T-helper 1 cell (primary cell): Measurements from ENCODE around the gene AOPEP.

Experiments
- DNase-seq, 5 donors: peaks; one replicate each; pipeline ENCODE4 v3.0.0-alpha.2; 2012 to 2020

The AOPEP gene

DNA sequence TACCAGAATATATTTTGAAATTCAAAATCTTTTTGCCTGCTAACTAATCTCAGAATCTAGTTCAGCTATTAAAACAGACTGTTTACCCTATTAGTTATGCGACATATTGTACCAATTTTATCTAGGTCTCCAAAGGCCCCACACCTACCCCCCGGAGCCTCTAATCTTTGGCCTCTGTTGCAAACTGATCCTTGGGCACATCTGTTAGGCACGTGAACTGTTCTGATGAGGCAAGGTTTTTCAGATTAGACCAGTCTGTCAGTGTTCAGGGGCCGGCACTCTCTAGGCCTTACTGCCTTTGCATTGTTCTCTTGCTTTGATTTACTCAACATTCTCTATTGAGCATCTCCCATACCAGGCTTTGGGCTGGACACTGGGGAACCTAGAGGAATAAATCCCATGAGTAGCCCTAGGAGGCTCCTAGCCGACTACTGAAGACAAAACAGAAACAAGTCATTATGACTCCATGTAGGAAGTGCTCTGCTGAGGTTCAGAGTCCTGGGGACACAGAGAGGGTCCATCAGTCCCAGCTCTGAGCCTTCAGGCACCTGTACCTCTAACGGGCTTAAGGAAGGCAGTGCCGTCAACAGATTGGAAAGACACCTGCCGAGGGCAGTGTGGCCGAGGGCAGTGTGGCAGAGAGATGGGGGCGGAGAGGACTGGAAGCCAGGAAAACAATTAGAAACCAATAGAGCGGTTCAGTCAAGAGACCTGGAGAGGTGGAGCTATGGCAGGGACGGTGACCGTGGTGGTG is 245.1 kb downstream of the AOPEP start:
- DNase-seq: no peak

DNA sequence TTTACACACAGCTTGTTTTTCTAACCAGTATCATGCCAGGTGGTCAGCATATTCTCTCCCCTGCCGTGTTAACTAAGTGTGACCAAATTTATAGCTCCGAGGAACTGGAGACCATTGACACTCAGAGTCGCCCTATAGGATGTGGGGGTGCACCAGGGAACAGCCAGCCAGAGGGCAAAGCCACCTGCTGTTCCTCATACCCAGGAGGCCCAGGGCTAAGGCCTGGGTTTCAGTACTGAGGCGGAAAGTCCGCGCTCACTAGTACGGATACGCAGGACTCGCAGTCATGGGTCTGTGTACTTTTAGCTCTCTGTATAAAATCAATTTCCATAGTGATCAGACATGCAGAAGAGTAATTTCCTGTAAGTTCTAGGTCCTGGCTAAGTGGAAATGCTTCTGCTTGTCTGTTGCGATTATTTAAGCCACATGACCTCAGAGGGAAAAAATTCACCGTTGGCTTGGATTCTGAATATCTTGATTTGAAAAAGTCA is 247.0 kb downstream of the AOPEP start:
- DNase-seq: no peak

DNA sequence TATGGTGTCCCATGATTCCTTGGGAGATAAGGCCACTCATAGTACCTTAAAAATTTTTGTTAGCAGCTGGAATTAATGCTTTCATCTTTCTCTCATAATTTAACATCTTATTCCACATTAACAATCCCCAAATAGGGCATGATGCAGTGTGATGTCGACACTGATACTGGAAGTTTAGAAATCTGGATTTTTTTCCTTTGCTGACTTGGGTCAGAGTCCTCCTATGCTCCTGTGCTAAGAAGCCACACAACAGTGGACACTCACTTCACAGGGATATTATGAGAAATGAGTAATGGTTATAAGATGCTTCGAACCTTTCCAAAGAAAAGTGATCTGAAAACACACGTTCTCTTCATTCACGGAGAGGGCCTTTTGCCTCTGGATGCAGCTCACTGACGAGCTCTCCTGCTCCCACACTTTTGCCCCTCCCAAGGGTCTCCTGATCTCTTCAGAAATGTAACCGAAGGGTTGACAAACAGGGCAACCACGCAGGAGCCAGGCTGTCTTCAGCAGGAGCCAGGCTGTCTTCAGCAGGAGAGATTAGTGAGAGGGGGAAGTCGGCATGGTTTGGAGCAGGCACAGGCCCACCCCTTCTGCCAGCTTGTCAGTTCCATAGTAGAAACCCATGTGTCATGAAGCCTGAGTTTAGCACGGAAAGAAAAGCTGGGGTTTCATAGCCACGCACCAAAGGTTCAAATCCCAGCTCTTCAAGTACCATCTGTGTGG is 247.8 kb downstream of the AOPEP start:
- no peak for DNase-seq

DNA sequence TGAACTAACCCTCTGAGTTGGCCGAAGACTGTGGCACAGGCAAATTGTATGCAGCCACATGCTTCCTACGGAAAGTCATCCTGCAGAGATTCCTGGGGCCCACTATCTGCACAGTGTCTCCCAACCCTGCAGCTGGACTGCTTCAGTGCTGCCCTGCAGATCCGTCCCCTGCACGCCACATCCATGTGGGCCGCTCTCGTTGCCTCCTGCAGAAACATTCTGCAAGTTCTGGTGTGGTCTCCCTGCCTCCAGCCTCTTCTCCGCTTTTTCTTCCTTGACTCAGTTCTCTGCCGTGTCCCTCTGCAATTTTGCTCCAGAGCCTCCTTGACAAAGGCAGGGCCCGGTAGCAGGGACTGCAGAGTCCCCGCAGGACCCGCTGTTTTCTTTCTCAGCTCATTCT is 249.0 kb downstream of the AOPEP start:
- DNase-seq: no peak

DNA sequence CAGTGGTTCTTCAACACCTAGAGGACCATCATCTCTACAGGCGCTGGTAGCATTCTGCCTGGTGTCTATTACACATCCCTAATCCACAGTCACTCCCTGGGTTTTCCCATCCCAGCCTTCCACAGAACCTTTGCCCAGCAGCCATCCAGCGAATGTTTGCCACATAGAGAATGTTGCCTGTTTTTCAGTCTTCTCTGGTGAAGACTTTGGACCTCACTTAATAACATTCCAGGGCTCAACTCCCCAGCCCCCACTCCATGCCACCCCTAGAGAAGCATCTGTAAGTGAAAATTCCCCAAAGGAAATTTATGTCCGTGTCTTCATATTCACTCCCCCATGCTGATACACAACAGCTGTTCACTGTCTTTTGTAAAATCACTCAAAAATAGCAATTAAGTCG is 249.6 kb downstream of the AOPEP start:
- no peak for DNase-seq

DNA sequence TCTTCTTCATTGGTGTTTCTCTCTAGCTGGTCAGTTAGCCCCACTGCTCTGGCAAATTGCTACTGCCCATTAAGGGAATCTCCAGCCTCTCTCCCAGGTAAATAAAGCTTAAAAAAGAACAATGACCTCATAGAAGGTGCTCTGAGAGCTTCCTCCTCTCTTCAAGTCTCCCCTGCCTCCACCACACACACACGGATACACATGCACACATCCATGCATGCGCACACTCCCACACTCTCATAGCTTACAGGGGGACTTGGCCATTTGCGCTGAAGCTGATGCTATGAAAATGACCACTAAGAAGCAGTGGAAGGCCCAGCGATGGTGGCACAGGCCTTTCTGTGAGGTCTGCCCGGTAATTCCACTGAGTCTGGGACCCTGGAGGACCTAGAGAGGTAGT is 250.9 kb downstream of the AOPEP start:
- no peak for DNase-seq

DNA sequence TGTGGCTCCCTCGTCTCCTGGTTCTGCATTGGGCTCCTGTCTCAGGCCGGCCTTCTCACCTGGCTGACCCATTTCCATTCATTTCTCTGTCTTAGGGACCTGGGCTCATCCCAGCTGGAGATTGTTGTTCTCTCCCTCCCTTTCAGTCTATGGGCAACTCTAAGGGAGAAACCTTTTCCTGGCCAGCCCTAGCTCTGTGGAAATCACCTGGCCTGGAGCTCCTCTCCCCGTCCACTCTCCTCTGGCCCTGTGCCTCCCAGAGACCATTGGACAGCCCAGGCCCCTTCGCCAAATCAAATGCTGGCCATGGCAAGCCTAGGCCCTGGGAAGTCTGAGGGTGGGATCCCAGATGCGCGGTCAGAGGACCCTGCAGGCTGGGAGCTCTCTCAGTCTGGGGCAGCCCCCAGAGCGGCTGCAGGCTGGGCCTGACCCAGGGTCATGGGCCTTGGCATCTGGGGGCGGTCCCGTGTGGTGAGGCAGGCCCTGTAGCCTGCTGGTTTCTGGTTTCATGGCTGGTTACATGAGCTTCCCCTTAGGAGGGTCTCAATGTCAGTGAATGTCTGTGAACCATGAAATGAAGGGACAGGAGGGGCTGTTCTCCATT is 253.5 kb downstream of the AOPEP start:
- DNase-seq: no peak

DNA sequence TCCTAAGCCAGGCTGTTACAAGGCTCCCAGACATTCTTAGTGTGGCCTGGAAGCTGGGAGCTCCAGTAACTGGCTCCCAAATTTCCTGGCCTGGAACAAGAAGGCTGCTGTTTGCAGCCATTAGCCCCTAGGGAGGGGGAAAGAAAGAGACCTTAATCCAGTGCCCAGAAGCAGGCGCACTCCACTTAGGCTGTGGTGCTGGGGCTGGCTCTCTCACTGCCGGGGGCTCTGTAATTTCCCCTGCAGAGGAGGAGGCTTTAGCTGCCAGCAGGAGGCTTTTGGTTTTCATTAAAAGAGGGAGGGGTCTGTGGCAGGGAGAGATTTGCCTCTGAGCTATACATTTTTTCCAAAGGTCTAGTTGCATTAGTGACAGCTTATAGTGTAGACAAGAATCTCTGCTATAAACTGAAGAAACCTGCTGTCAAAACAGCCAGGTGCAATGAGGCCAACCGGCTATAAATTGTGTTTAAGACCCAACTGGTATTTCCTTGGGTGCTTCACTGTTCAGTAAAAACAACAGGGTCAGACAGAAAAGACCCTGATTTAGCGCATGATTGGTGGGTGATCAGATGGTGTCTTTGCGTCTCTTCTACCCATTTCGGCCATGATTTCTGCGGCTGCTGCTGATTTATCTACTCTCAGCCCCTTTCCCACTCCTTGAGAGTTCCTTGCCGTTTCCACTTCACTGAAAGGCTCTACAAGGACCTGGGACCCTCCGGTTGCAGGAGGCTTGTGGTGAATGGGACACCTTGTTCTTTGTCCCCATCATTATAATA is 254.6 kb downstream of the AOPEP start:
- DNase-seq: no peak

DNA sequence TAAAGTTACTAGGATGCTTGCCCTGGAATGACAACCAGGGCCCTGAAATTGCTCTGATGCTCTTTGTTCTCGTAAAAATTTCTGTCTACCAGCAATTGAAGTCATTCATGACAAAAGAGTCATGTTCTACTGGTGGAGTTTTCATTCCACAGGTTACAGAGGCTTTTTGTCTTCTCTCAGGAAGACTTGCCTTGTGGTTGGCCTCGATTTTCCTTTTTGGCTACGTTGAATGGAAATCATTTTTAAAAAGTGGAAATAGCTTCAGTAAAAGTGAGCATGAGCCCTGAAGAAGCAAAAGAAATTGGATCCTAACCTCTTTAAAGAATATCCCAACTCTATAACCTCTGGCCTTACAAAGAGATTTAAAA is 255.2 kb downstream of the AOPEP start:
- no peak for DNase-seq

DNA sequence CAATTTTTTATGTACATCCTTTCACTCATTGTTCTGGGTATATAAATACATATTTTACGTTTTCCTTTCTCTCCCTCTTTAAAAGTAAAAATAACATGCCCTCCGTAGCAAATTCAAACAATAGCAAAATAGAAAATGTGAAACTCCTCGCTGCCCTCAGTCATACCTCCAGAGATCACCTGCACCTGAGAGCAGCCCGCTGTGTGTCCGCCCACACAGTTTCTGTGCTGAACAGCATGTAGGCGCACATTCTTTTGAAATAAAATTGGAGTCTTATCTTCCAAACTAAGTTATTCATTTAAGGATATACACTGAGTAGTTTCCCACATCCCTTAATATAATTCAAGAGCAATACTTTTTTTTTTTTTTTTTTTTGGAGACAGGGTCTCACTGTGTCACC is 255.7 kb downstream of the AOPEP start:
- no peak for DNase-seq

DNA sequence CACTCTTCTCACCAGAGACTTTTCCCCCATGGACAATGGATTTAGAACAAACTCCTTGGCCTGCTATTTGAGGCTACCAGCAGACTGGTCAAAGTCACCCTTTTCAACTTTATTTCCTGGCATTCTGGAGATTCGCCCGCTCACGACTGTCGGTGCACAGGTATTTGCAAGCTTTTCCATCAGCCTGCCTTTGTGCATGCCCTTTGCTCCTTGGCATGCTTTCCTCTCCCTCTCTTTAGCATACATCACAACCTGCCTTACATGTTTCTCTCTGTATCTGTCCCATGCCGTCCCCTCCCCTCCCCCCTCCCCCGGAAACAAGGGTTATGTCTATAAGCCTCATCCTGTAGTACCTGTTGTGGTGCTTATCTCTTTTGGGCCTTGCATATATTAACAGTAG is 257.1 kb downstream of the AOPEP start:
- no peak for DNase-seq

DNA sequence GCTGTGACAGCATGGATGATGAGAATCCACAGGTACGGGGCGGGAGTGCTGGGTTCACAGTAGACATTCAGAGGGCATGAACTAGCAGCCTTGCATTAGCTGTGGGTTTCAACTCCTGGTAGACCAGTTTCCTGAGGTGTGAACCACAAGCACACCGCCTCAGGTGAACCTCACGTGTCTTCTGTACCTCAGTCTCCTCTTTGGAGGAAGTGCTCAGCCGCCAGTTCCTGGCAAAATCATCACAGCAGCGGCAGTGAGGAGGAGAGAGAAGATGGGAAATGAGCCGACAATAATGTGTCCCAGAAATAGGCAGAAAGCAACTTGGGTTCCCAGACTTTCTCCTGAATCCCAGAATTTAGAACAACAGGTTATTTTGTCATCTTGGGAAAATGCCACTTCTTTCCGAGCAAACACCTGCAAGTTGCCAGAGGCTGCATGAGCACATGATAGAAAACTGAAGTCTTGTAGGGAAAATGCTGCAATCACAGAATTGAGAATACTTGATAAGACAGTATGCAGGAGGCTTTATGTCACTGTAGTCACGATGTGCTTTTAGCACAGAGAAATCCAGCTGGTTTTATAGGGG is 258.5 kb downstream of the AOPEP start:
- DNase-seq: no peak

DNA sequence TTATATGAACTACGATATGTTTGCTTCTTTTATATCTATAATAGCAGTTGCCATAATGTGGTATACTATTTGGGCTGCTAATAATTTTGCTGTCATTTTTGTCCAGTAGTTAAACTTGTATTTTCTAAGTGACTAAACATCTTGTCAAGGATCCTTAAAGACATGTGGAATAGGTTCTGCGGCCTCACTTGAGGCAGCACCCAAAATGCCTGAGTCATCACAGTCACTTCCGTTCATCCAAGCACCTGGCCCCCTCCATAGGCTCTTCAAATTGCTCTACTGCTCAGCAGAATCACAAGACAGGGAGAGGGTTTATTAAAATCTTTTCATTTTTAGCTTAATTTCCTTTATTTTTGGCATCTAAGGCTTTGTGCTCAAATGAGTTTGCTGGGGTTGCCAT is 259.1 kb downstream of the AOPEP start:
- DNase-seq: no peak

DNA sequence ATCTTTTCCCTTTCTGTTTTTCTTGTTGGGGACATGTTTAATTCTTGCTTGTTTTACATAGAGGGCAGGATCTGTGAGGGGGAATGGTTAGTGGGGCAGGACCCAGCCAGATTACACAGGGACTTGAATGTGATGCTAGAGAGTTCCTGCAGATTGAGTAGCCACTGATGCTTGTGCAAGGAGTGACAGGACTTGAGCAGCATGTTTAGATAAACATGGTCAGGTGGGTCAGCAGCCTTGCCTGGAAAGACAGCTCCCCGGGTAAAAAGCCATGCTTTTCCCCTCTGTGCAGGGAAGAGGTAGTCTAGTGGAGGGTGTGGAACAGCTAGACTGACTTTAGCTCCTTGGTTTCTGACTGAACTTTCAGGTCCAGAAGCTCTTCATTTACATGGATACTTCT is 261.2 kb downstream of the AOPEP start:
- DNase-seq: no peak

DNA sequence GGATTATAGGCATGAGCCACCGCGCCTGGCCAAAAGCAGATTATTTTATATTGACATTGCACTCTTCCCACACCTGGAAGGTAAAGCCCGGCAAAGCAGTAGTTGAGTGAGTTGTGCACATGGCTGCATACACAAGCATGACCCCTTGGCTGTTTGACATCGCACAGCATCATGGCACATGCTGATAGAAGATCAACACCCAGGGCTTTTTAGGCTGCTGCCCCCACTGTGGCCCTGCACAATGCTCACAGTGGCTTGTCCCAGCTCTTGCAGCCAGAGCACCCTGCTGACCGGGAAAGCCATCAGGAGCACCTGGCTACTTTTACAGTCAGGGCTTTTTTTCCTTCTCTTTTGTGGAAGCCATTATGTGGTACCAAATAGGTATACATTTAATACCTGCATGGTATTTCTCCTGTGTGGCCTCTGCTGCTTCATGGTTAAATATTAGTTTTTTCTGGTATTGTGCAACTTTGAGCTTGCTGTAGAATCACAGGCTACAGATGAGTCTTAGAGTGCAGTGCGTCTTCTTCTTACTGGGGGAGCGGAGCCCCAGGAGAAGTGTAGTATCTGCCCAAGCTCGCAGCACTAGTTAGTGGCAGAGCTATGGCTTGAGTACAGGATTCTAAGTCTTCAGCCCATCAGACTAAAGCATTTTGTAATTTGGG is 264.5 kb downstream of the AOPEP start:
- no peak for DNase-seq

DNA sequence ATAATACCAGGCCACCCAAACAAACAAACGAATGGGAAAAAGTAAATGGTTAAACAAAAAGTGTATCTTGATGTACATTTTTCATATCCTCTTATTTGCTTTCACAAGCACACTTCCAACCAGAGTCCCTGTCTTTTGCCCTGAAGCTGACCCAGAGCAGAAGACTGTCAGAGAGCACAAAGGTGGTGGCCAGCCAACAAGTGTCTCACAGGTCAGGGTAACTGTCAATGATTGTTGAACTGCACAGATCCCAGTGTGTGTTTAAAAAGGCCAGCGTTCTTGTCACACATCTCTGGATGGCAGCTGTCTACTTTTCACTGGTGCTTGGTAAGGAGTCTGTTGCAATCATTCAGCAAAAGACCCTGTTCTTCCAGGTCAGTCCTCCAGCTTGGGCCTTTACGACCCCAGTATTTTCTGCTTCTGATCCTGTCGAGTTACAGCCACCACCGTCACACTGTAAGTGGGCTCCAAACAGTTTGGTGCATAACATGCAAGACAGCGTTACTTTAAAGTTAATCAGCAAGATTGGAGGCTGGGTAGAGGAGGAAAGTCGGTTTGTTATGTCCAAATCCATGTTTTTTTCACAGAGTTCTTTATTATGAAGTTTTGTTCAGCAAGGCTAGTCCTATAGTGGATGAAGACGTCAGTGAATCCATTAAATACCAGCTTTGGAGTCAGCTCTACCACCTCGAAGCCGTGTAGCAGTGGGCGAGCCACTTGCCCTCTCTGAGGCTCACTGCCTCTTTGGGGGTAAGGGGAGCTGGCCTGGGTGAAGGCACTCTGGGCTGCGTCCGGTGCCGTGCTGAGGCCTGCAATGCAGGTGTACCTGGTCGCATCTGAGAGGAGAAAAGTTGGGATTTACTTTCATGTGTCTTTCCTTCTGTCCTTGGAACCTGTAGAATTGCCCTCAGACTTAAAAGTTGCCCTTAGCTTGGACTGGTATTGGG is 265.7 kb downstream of the AOPEP start:
- no peak for DNase-seq

DNA sequence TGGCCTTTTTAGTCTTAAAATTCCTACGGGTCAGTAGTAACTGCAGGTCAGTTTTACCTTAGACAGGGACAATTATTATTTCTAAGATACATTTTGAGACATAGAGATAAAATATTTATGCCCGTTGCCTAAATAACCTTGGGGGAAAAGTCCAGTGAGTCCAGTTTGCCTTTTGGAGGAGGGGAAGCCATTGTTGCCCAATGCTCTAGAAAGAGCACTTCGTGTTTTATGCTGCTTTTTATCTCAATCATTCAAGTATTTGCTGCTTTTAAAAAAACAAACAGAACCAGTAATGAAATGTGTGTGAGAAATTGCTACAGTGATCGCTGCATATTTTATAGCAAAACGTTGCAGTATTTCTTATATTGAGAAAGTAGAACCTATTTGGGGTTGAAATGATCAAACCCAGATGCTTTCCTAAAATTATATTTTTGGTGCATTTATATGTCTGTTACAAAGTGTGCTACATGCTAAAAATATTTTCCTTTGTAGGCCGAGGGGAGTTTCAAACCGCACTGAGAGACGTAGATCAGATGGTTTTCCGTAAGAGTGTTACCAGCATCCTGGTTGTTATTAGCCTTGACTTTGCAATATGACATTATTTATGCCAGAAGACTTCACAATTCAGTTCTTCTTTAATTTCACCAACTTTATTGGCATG is 266.8 kb downstream of the AOPEP start:
- no peak for DNase-seq

DNA sequence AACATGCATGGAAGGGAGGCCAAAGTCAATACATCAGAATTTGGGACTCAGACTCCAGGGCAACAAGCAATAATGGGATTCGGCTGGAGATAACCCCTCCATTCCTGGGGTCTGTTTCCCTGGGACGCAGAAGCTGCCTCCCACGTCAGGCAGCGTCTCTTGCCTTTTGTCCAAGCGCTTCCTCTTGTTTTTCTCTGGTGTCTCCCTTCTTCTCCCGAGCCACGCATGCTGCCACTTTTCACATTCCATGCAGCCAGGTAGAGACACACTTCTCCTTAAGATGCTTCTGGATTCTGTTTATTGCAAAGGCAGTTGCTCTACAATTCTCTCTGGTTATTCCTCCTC is 267.3 kb downstream of the AOPEP start:
- DNase-seq: no peak

DNA sequence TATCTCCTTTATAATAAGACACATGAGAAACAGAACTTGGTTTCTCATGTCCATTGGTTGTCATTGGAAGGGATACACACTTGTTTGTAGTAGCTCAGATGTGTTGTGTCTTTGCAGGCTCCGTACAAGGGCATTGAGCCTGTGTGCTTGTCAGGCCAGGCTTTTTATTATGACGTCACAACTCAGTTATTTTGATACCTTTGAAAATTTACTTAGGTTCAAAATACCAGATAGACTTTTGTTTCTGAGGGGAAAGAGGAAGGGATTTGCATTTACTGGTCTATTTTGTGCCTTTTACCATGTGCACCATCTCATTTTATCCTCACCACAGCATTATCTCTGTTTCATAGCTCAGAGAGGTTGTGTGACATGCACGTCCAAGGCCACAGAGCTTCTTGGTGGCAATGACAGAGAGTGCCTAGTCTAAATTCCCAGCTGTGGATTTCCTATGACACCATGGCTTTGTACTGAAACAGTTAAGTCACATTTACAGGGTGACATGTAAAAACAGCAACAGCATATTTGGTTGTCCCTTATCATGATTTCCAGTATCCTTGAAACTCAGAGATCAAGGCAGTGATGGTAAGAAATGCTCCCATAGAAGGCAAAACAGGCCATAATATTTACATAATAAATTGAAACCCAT is 268.7 kb downstream of the AOPEP start:
- no peak for DNase-seq

DNA sequence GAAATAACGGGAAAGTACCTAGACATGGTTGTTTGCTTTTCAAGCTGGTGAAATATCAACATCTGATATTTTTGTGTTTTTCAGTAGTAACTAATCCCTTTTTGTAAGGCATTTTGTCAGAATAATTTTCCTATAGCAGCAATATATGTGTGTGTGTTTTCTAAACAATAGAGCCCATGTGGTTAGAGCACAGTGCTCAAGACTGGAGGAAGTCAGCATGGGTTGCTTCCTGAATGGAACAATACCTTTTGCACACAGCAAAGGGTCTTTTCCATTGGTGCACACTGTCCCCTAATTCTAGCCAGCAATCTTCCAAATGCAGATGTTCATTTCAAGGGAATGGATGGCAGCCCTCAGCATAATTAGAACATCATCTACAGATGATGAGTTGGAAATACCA is 270.1 kb downstream of the AOPEP start:
- DNase-seq: no peak
